Type B pancreatic cell (in vitro differentiated cells): ENCODE results near the gene CSK. TPM values are rescaled to one million over a fixed set of nuclear protein-coding genes. Genes with fewer than 3 reads are reported as not detected.

Experiments used
- DNase-seq: peaks from one replicate; pipeline ENCODE4 v3.0.0; 2021; ENCODE audit warnings: mixed read lengths; ENCODE audit not compliant: unreplicated experiment; ENCODE audit errors: extremely low spot score
- H3K27ac Mint-ChIP-seq: 2 replicates; pipeline ENCODE4 v1.8.0; 2021; ENCODE audit warnings: mild to moderate bottlenecking, mixed read lengths
- H3K27me3 Mint-ChIP-seq: 2 replicates; pipeline ENCODE4 v1.8.0; 2021; ENCODE audit warnings: mixed read lengths
- H3K36me3 Mint-ChIP-seq: 2 replicates; pipeline ENCODE4 v1.8.0; 2021; ENCODE audit warnings: mixed read lengths
- H3K4me1 Mint-ChIP-seq: one replicate; pipeline ENCODE4 v1.8.0; 2021; ENCODE audit warnings: mixed read lengths; ENCODE audit not compliant: unreplicated experiment
- H3K4me3 Mint-ChIP-seq: 2 replicates; pipeline ENCODE4 v1.8.0; 2021; ENCODE audit warnings: mild to moderate bottlenecking, mixed read lengths
- H3K9me3 Mint-ChIP-seq: 2 replicates; pipeline ENCODE4 v1.8.0; 2021; ENCODE audit warnings: mixed read lengths
- CTCF ChIP-seq: fragments of 200-600 bp; sonication (generic); conservative IDR thresholded peaks from 2 replicates; pipeline ENCODE4 v1.5.0; 2021; ENCODE audit warnings: antibody characterized with exemption, mild to moderate bottlenecking
- total RNA-seq: library from RNA; stranded (reverse); gene quantifications from 2 replicates; pipeline ENCODE4 v1.2.1, GENCODE V29; 2021; ENCODE audit warnings: low replicate concordance

CSK gene
- total RNA-seq, 1 donor from 2014 or later = 77.4 TPM

- no peak overlapping the region for H3K4me3 Mint-ChIP-seq
- H3K9me3 Mint-ChIP-seq = no peaks in the 10 kb centered on the region
- H3K36me3 Mint-ChIP-seq = no peaks in the 10 kb centered on the region
- DNase-seq = no peak
- H3K27ac Mint-ChIP-seq = no peak overlapping the region
- TF ChIP-seq CTCF = no peak
- peaks cover 54% of the 10 kb centered on the region for H3K4me1 Mint-ChIP-seq
- H3K27me3 Mint-ChIP-seq = no peaks in the 10 kb centered on the region
These were observed 4.8 kb downstream of the CSK start for GRCh38 chr15:74786551-74787165.

GRCh38 chr15:74787251-74788041 is 5.6 kb downstream of the CSK start:
- H3K4me3 Mint-ChIP-seq = peak overlapping the region; percentile 77

GRCh38 chr15:74788042-74788682 is 6.3 kb downstream of the CSK start:
- no peaks in the 10 kb centered on the region for H3K9me3 Mint-ChIP-seq
- peak; percentile 27 for TF ChIP-seq CTCF
- no peaks in the 10 kb centered on the region for H3K36me3 Mint-ChIP-seq
- H3K4me1 Mint-ChIP-seq = peaks cover 65% of the 10 kb centered on the region
- peak overlapping the region; percentile 70 for H3K27ac Mint-ChIP-seq
- peak overlapping the region; percentile 77 for H3K4me3 Mint-ChIP-seq
- DNase-seq = no peak
- no peaks in the 10 kb centered on the region for H3K27me3 Mint-ChIP-seq

More at GRCh38 chr15:74787251-74788041, 5.6 kb downstream of the CSK start:
- Mint-ChIP-seq H3K36me3 (no peaks in the 10 kb centered on the region), H3K4me1 (peaks cover 60% of the 10 kb centered on the region), H3K27me3 (no peaks in the 10 kb centered on the region), H3K9me3 (no peaks in the 10 kb centered on the region), H3K27ac (peak overlapping the region; percentile 70)
- peak; percentile 72 for TF ChIP-seq CTCF
- DNase-seq = no peak

- Mint-ChIP-seq H3K9me3 (no peaks in the 10 kb centered on the region), H3K27ac (peak overlapping the region; percentile 82), H3K27me3 (no peaks in the 10 kb centered on the region), H3K4me1 (peaks cover 61% of the 10 kb centered on the region), H3K4me3 (peak overlapping the region; percentile 79), H3K36me3 (no peaks in the 10 kb centered on the region)
- no peak for DNase-seq
- no peak for TF ChIP-seq CTCF
These were observed 6.8 kb downstream of the CSK start for GRCh38 chr15:74788683-74789151.

GRCh38 chr15:74789171-74789631 is 7.3 kb downstream of the CSK start:
- no peak for TF ChIP-seq CTCF
- Mint-ChIP-seq H3K27me3 (no peaks in the 10 kb centered on the region), H3K4me3 (peak overlapping the region; percentile 79), H3K27ac (peak overlapping the region; percentile 82), H3K4me1 (peaks cover 58% of the 10 kb centered on the region), H3K36me3 (no peaks in the 10 kb centered on the region), H3K9me3 (no peaks in the 10 kb centered on the region)
- DNase-seq = no peak
